Activated T-cell treated with anti-CD3 and anti-CD28 coated beads, Interleukin-2, amount 50 U/mL, for 48 hours (primary cell): ENCODE data around the gene KCNQ2.

Experiments used
- DNase-seq, 2 experiments: peaks; one replicate each; pipeline ENCODE4 v3.0.0-alpha.2; 2020

KCNQ2 gene

DNA sequence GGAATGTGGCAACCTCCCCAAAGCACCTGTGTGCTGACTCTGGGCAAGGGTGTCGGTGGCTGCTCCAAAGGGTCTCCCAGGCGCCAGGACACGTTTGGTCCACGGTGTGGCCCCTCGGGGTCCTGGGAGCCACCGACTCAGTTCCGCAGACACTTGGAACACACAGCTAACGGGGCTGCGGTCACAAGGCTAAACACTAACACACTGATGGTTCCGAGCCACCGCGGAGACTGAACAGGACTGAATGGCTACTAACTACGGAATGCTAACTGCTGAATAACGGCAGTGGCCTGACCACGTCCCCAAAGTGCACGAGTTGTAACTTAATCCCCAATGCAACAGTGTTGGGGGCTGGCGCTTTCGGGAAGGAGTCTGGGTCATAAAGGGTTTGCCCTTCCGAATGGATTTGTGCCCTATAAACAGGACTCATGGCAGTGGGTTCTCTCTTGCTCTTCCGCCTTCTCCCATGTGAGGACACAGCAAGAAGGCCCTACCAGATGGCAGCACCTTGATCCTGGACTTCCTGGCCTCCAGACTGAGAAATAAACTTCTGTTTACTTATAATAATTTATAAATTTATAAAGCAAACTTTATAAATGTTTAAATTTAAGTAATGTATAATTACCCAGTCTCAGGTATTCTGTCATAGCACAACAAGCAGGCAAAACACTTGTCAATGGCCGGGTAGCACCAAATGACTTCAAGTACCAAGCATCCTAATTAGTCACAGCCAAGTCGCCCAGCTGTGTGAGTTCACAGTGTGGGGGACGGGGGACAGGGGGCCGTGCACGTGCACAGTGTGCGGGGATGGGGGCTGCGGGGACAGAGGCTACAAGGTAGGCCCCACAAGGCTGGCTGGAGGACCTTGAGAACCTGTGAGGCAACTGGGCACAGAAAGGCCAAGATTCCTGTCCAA lies 28.7 kb upstream of the KCNQ2 start:
- DNase-seq: no peak

GRCh38 chr20:63500151-63500901 lies 27.9 kb upstream of the KCNQ2 start:
- DNase-seq: no peak

DNA sequence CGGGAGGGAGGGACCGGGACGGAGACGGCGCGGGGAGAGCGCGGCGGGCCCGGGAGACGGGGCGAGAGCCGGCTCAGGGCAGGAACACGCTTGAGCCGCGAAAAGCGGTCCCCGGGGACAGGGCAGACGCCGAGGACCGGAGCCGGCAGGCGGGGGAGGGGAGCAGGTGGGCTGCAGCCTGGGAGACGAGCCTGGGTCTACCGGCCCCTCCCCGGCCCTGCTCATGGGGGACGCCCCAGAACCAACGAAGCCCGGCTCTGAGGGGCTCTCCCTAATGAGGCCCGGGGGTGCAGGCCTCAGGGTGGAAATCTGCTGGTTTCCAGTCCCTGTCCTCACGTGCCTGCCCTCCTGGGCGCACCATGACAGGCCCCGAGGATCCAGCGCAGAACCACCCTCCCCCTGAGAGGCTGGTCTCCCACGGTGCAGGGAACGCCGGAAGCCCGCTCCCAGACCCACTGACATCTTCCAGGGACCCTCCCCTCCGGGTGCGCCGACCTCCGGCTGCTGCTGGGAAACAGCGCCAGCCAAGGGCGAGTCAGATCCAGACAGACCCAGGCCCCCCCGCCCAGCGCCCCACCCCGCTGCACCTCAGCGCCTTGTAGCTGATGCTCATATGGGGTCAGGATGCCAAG lies 27.0 kb upstream of the KCNQ2 start:
- DNase-seq: no peak

GRCh38 chr20:63498960-63499337 lies 26.5 kb upstream of the KCNQ2 start, which contains the start of gene EEF1A2:
TSS of gene EEF1A2 (minus strand) at chr20:63499083. CDS start at chr20:63497763, 1,320 bp downstream.
- DNase-seq: no peak

- DNase-seq: no peak
Measured at GRCh38 chr20:63497946-63498935, 25.8 kb upstream of the KCNQ2 start.

DNA sequence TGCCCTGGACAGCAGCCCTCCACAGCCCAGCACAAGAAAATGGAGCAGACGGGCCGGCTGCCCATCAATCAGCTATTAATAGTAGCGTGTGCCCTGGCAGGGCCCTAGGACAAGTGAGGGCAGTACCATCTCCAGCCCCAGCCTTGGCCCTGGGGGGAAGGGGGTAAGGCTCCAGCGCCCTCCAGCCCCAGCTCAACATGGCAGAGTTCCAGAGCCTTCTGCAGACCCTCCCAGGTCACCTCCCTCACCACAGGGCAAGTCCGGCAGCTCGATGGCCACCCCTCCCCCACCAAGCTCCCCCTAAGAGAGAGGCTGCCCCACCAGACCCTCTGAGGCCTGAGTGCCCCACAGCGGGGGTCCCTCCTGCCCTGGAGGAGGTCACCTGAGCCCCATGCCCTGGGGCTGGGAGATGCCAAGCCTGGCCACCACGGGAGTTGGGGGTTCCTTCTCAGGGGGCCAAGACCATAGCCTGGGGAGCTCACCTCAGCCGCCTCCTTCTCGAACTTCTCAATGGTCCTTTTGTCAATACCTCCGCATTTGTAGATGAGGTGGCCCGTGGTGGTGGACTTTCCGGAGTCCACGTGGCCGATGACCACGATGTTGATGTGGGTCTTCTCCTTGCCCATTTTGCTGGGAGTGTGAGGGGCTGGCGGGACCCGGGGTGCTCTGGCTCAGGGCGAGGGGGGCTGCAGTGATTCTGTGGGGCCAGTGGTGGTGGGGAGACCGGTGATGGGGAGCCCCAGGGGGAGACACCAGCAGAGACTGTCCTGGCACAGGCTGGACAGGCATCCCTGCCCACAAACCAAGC lies 24.9 kb upstream of the KCNQ2 start:
- DNase-seq: no peak

- no peak for DNase-seq
Measured at GRCh38 chr20:63496596-63497120, 24.2 kb upstream of the KCNQ2 start.

- DNase-seq: peak; percentile 84 to 86
Measured at GRCh38 chr20:63495741-63496595, 23.5 kb upstream of the KCNQ2 start.

DNA sequence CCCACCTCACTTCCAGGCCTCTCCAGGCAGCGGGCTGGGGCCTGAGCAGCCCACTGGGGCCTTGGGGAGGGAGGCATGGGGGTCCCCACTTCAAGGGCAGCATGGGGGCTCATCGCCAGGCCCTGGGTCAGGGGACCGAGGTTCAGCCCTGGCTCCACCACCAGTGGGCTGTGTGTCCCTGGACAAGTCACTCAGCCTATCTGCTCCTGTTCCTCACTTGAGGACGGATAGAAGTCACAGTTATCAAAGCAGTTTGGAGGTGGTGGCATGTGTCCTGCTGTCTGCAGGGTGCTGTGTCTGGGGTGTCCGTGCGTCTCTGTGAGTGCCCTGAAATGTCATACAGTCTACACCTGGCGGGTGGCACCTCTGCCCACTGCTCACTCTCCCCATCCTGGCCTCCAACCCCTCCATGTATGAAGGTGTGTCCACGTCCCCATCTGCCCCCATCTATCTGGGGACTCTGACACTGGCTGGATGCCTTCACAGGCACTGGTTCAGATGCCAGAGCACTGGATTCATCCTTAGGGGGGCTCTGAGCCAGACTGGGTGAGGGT lies 22.8 kb upstream of the KCNQ2 start:
- DNase-seq: no peak

GRCh38 chr20:63494420-63495166 lies 22.1 kb upstream of the KCNQ2 start:
- DNase-seq: no peak

DNA sequence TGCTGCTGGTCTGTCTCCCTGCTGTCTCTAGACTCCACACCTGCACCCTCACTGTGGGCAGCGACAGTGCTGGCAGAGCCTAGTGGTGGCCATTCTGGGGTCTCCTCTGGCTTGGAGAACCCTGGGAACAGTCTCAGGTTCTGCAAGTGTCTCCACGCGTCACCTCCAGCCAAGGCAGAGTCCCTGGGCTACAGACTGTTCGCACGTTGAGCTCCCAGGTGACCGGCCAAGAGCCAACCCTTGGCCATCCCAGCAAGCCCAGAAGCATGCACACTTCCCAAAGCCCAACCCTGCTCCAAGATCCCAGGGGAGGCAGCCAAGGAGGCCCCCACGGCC lies 21.6 kb upstream of the KCNQ2 start:
- DNase-seq: no peak

- DNase-seq: no peak
Measured at GRCh38 chr20:63493563-63494020, 21.1 kb upstream of the KCNQ2 start.

- DNase-seq: no peak
Measured at GRCh38 chr20:63492982-63493381, 20.5 kb upstream of the KCNQ2 start.

- no peak for DNase-seq
Measured at GRCh38 chr20:63492518-63492917, 20.1 kb upstream of the KCNQ2 start.

GRCh38 chr20:63491635-63492230 lies 19.3 kb upstream of the KCNQ2 start:
- DNase-seq: no peak

- DNase-seq: no peak
Measured at GRCh38 chr20:63491078-63491477, 18.6 kb upstream of the KCNQ2 start.

GRCh38 chr20:63490416-63490815 lies 18.0 kb upstream of the KCNQ2 start:
- DNase-seq: no peak
